Kidney (tissue), 14 donors: ENCODE measurements around the gene ETV6. TPM values are rescaled to one million over a fixed set of nuclear protein-coding genes. Genes with fewer than 3 reads are reported as not detected.

ENCODE experiments used
- DNase-seq, 5 donors: peaks; one replicate each; pipeline ENCODE4 v3.0.0-alpha.2; 2013 to 2020
- FAIRE-seq: peaks from 2 replicates; lab custom pipeline; 2012; peaks lifted over from hg19 to GRCh38; lab: Jason Lieb, UNC
- H3K27ac ChIP-seq, 2 donors: one replicate each; pipeline ENCODE4 v1.7.0; 2013; ENCODE audit warnings: low read depth in 2 of 2, low read length in 2 of 2, inconsistent platforms in 1 of 2
- H3K27me3 ChIP-seq: one replicate; pipeline ENCODE4 v1.7.1; 2013; ENCODE audit warnings: low read length, inconsistent platforms; ENCODE audit not compliant: control insufficient read depth, insufficient read depth
- H3K36me3 ChIP-seq, 3 donors: one replicate each; pipeline versions ENCODE4 v1.7.0 to v1.7.1; 2013; ENCODE audit warnings: low read length in 3 of 3, control low read depth in 1 of 3, inconsistent platforms in 1 of 3; ENCODE audit not compliant: insufficient read depth in 3 of 3, control insufficient read depth in 2 of 3
- H3K4me1 ChIP-seq, 3 donors: one replicate each; pipeline versions ENCODE4 v1.7.0 to v1.7.1; 2013; ENCODE audit warnings: low read length in 3 of 3, inconsistent platforms in 1 of 3, low read depth in 1 of 3; ENCODE audit not compliant: control insufficient read depth in 2 of 3, insufficient read depth in 2 of 3
- H3K4me3 ChIP-seq, 3 donors: one replicate each; pipeline versions ENCODE4 v1.7.0 to v1.8.1; 2013; ENCODE audit warnings: low read length in 3 of 3, control low read depth in 1 of 3, inconsistent platforms in 1 of 3
- H3K9ac ChIP-seq, 3 donors: one replicate each; pipeline versions ENCODE4 v1.7.0 to v1.7.1; 2013; ENCODE audit warnings: low read length in 3 of 3, control low read depth in 1 of 3, inconsistent platforms in 1 of 3
- H3K9me3 ChIP-seq, 3 donors: one replicate each; pipeline versions ENCODE4 v1.7.0 to v1.7.1; 2013; ENCODE audit warnings: low read length in 3 of 3, control low read depth in 1 of 3, inconsistent platforms in 1 of 3; ENCODE audit not compliant: control insufficient read depth in 2 of 3, insufficient read depth in 1 of 3
- CTCF ChIP-seq: IDR thresholded peaks from 3 replicates; pipeline ENCODE4 v1.5.1; 2012; ENCODE audit warnings: mild to moderate bottlenecking, moderate library complexity, borderline replicate concordance; ENCODE audit not compliant: insufficient read depth; ENCODE audit errors: extremely low read depth
- intact Hi-C: fragments of 100-400 bp; cut with DNase I; formaldehyde crosslinking; loops from one replicate; pipeline ENCODE4 v1.11.1; 2022
- polyA plus RNA-seq: library from polyadenylated mRNA; stranded (reverse); fragments of 350-450 nt; fragmentation: Illumina TruSeq; extraction: RNeasy Lipid Tissue Mini Kit (QIAGEN cat#74804); gene quantifications from one replicate; pipeline ENCODE4 v1.2.3, GENCODE V29; 2014; ENCODE audit warnings: low read depth, low replicate concordance; ENCODE audit not compliant: insufficient read depth
- total RNA-seq: library from RNA; stranded (reverse); fragmentation: NEBNext Ultra II Directional; extraction: Animal tissue kit (Norgen Biotek cat#: 25700); gene quantifications from one replicate; pipeline ENCODE4 v1.2.1, GENCODE V29; 2021
- donor health status: control.
- donor health status: control.
- donor health status: control.
- donor health status: control.
- donor health status: control.
- donor health status: DM: yes; HTN: yes; CAD: no.
- donor health status: Normal renal cell carcinoma (clear cell type).

Gene ETV6
- total and polyA plus RNA-seq, 2 donors from 2014 or later = 5.2 to 59.8 TPM

- Histone ChIP-seq H3K36me3 (no peaks in the 10 kb centered on the region), H3K9me3 (peaks cover 0 to 4% (median 0%) of the 10 kb centered on the region in 3 donors), H3K9ac (no peak overlapping the region), H3K27me3 (no peaks in the 10 kb centered on the region), H3K4me1 (no peaks in the 10 kb centered on the region), H3K27ac (no peak overlapping the region), H3K4me3 (no peak overlapping the region)
- intact Hi-C loops = no loop called here
- TF ChIP-seq CTCF = no peak
- FAIRE-seq = no peak
- no peak for DNase-seq
These were observed 292.3 kb downstream of the ETV6 start for GRCh38 chr12:11941606-11942337.

DNA sequence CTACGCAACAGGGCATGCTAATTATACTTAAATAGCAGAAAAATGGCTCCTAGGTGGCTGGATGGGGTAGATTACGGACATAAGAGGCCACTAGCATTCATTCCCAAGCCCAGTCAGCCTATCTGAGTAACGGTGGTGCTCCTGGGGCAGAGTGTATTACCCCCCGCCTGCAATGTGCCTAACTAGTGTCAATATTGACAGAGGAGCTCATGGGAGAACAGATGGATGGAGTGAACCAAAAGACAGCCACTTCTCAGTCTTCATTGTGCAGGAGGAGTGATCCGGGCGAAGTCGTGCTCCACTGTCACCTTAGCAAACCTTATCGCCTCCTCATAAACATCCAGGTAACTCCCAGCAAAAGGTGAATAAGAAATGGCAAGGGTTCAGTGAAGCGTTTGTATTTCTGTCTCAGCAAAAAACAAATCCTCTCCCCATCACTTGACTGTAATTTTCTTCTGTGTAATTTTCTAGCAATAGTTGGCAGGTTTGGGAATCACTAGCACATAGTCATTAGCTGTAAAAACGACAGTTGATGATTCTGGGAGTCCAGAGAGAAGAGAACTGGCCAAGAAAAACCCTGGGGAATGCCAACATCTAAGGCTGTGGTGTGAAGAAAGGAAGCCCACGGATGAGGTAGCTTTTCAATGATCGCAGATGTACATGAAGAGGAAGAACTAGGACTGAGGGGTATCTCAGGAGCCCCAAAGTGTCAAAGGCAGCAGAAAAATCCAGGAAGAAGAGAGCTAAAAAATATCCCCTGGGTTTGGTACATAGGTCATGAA is 294.6 kb downstream of the ETV6 start:
- FAIRE-seq (no peak), DNase-seq (no peak)
- no peak for TF ChIP-seq CTCF
- Histone ChIP-seq H3K27me3 (no peaks in the 10 kb centered on the region), H3K4me1 (no peaks in the 10 kb centered on the region), H3K9ac (no peak overlapping the region), H3K27ac (no peak overlapping the region), H3K36me3 (no peaks in the 10 kb centered on the region), H3K4me3 (no peak overlapping the region), H3K9me3 (peaks cover 0 to 4% (median 0%) of the 10 kb centered on the region in 3 donors)
- intact Hi-C loops = no loop called here
